GM21515 (cell line): ENCODE data around the gene SKA2.
A peak's percentile ranks its signal among the peaks of the same experiment; 100 is the strongest.
"Not testable (repeated sequence)": the region's sequence is repeated elsewhere in the genome, so short reads cannot be mapped to it uniquely, and the experiment has no call there.

Experiments used
- ATAC-seq: cut with Tn5 transposase; IDR thresholded peaks from one replicate; pipeline ENCODE4 v1.9.1; 2021; ENCODE audit not compliant: unreplicated experiment

Gene SKA2

GRCh38 chr17:59152925-59153324 lies 2.1 kb downstream of the SKA2 start:
- ATAC-seq: no peak

GRCh38 chr17:59151591-59151990 lies 3.4 kb downstream of the SKA2 start:
- ATAC-seq: no peak

GRCh38 chr17:59151006-59151405 lies 4.0 kb downstream of the SKA2 start:
- ATAC-seq: no peak

GRCh38 chr17:59149841-59150511 lies 5.0 kb downstream of the SKA2 start:
- ATAC-seq: no peak

DNA sequence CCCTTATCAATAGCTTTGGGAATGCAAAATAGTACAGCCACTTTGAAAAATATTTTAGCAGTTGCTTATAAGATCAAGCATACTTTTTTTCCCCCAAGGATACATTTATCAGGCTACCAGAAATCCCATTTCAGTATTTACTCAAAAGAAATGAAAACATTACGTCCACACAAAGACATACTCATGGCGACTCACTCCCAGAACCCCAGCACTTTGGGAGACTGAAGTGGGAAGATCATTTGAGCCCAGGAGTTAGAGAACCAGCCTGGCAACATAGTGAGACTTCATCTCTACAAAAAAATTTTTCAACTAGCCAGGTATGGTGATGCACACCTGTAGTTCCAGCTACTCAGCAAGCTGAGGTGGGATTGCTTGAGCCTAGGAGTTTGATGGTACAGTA lies 5.9 kb downstream of the SKA2 start:
- no peak for ATAC-seq

- ATAC-seq: no peak
Measured at GRCh38 chr17:59145571-59146096, 9.4 kb downstream of the SKA2 start.

- no peak for ATAC-seq
Measured at GRCh38 chr17:59141860-59142259, 13.1 kb downstream of the SKA2 start.

- ATAC-seq: no peak
Measured at GRCh38 chr17:59139939-59140338, 15.0 kb downstream of the SKA2 start.

DNA sequence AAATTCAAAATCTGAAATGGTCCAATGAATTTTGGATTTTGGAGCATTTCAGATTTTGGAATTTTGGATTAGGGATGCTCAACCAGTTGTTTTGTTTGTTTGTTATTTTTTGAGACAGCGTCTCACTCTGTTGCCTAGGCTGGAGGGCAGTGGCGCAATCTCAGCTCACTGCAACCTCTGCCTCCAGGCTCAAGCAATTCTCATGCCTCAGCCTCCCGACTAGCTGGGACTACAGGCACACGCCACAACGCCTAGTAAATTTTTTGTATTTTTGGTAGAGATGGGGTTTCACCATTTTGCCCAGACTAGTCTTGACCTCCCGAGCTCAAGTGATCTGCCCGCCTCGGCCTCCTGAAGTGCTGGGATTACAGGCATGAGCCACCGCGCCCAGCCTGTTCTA lies 16.6 kb downstream of the SKA2 start:
- not testable (repeated sequence) for ATAC-seq

- ATAC-seq: no peak
Measured at GRCh38 chr17:59131131-59131530, 23.9 kb downstream of the SKA2 start.

DNA sequence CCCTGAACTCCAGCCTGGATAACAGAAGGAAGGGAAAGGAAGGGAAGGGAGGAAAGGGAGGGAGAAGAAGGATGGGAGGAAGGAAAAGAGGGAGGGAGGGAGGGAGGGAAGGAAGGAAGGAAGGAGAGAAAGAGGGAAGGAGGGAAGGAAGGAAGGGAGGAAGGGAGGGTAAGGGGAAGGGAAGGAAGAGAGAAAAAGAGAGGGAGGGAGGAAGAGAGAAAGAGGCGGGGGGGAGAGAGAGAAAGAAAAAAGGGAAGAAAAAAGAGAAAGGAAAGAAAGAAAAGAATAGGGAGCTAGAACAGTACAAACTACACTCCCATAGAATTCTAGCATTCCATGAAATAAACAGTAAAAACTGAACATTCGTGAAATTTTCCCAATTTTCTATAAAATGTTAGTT lies 25.2 kb downstream of the SKA2 start:
- ATAC-seq: no peak

DNA sequence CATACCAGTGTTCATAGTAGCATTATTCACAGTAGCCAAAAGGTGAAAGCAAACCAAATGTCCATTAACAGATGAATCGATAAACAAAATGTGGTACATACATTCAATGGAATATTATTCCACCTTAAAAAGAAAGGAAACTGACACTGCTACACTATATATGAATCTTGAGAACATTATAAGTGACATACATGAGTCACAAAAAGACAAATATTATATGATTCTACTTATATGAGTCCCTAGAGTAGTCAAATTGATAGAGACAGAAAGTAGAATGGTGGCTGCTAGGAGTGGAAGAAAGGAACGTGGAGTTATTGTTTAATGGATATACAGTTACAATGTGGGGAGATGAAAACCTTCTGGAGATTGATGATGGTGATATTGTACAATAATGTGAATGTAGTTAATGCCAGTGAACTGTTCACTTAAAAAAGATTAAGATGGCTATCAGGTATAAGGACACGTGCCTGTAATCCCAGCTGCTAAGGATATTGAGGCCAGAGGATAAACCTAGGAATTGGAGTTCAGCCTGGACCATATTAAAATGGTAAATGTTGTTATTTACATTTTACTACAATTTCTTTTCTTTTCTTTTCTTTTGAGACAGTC lies 28.1 kb downstream of the SKA2 start:
- ATAC-seq: no peak

GRCh38 chr17:59124665-59125064 lies 30.3 kb downstream of the SKA2 start:
- no peak for ATAC-seq

- no peak for ATAC-seq
Measured at GRCh38 chr17:59121901-59122480, 33.0 kb downstream of the SKA2 start.

DNA sequence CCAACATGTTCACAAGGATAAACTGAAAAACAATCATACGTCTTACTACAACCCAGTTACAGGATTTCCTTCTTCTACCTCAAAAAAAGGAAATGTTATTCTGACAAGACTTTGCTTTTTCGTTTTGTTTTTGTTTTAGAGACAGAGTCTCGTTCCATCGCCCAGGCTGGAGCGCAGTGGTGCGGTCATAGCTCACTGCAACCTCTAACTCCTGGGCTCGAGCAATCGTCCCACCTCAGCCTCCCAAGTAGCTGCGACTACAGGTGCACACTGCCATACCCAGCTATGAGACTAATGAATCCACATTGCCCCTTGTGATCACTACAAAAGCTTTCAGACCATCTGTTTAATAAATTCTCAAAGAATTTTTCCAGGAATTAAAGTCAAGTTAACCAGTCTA lies 39.5 kb downstream of the SKA2 start:
- ATAC-seq: no peak

GRCh38 chr17:59111539-59111938 lies 43.4 kb downstream of the SKA2 start:
- ATAC-seq: no peak

GRCh38 chr17:59110973-59111372 lies 44.0 kb downstream of the SKA2 start:
- ATAC-seq: no peak

DNA sequence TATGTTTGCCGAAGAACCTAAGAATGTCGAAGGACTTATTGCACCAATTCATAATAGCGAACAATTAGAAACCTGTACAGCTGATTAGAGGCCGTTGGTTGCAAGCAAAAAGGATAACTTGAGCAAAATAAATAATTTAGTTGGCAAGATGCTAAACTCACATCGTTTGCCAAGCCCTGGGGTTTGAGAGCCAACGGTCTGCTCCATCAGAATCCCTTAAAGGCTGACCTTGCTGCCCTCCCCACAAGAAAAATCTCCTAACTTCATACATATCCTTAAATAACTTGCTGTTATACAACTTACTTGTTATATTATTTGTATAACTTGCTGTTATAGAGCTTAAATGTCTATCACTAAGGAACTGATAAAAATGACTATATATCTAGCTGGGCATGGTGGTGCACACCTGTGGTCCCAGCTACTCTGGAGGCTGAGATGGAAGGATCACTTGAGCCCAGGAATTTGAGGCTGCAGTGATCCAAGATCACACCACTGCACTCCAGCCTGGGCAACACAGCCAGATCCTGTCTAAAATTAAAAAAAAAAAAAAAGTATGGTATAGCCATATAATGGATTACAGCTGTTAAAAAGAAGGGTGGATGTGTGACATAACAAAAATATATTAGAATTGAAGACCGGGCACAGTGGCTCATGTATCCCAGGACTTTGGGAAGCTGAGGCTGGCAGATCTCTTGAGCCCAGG lies 46.4 kb downstream of the SKA2 start:
- no peak for ATAC-seq

DNA sequence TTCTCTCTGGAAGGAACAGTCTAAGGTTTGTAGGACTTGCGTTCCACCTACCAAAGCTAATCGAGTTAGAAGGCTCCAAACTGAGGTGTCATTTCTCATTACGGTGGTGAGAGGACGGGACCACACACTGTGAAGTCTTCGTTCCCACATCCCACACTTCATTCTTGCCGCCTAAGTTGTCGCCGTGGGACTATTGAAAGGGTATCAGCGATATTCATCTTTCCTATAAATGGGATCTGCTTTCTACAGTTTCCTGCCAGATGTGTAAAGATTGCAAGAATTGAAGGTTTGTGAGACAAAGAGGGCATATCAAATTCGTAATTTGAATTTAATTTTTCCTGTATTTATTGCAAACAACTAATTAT lies 47.7 kb downstream of the SKA2 start:
- ATAC-seq: no peak

- peak; percentile 91 for ATAC-seq
Measured at GRCh38 chr17:59106463-59107305, 48.3 kb downstream of the SKA2 start, which contains the start of gene TRIM37. Gene TRIM37, minus strand, starts transcription at chr17:59106880. Its CDS starts 419 bp downstream, at chr17:59106461.
